T-helper 1 cell treated with Interleukin-12 subunit alpha and Interleukin-12 subunit beta and Interleukin-4 antibody, amounts not matched to agents 30 μg/mL and 1 μg/mL, for 36 hours (primary cell): Measurements from ENCODE around the gene MYRF.

Source experiments
- H3K27ac Mint-ChIP-seq: one replicate; pipeline ENCODE4 v1.8.0; 2021; ENCODE audit warnings: mild to moderate bottlenecking, mixed read lengths
- H3K27me3 Mint-ChIP-seq: one replicate; pipeline ENCODE4 v1.8.0; 2021; ENCODE audit warnings: low read depth, mixed read lengths
- H3K36me3 Mint-ChIP-seq: one replicate; pipeline ENCODE4 v1.8.0; 2021; ENCODE audit warnings: low read depth, mixed read lengths
- H3K4me1 Mint-ChIP-seq: one replicate; pipeline ENCODE4 v1.8.0; 2021; ENCODE audit warnings: low read depth, mixed read lengths
- H3K4me3 Mint-ChIP-seq: one replicate; pipeline ENCODE4 v1.8.0; 2021; ENCODE audit warnings: mild to moderate bottlenecking, moderate library complexity, mixed read lengths
- H3K9me3 Mint-ChIP-seq: one replicate; pipeline ENCODE4 v1.8.0; 2021; ENCODE audit warnings: mixed read lengths

Gene MYRF

DNA sequence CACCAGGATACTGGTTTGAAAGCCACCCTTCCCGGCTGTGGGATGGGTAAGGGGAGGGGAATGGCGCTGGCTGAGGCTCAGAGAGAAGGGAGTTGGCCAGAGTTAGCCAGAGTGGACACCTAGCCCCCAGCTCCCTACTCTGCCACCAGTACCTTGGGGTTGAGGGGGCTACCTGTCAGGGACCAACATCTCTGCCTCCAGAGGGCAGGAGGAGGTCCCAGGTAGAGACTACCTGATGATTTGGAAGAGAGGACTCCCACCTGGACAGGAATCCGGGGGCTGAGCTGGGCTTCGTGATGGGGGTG lies 3.7 kb downstream of the MYRF start:
- Mint-ChIP-seq H3K27me3 (peaks cover 29% of the 10 kb centered on the region), H3K9me3 (no peaks in the 10 kb centered on the region), H3K27ac (no peak overlapping the region), H3K4me3 (no peak overlapping the region), H3K4me1 (peaks cover 12% of the 10 kb centered on the region), H3K36me3 (peaks cover 2% of the 10 kb centered on the region)

DNA sequence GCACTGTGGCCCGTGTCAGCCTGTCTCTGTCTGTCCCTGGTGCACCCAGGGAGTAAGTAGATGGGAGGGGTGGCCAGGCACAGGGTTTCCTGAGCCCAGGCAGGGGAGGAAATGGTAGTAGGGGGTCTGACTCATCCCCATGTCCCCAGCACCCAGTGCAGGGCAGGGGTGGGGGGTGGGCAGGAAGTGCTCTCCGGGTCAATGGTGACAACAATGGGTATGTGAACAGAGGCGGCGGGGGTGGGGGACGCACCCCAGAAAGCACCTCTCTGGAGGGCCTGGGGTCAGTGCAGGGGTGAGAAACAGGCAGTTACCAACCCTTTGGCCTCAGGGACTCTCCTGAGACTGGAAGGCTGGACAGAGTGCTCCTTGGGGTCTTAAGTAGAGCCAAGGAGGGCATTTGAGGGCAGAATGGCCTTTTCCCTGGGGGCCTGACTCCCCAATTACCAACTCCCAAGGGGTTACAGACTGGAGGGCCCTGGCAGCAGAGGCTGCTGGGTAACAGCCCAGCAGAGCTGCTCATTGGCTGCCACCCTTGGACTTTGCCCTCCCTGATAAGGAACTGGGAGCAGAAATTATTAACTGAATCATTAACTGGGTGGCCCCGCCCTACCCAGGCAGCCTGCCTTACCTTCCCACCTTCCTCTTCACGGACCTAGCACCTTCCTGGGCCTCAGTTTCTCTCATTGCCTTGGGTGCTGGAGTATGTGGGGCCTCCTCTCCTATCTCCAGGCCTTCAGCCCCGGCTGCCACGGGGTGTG lies 4.2 kb downstream of the MYRF start:
- Mint-ChIP-seq H3K27me3 (peaks cover 24% of the 10 kb centered on the region), H3K9me3 (no peaks in the 10 kb centered on the region), H3K4me3 (no peak overlapping the region), H3K27ac (no peak overlapping the region), H3K36me3 (peaks cover 2% of the 10 kb centered on the region), H3K4me1 (peaks cover 12% of the 10 kb centered on the region)

DNA sequence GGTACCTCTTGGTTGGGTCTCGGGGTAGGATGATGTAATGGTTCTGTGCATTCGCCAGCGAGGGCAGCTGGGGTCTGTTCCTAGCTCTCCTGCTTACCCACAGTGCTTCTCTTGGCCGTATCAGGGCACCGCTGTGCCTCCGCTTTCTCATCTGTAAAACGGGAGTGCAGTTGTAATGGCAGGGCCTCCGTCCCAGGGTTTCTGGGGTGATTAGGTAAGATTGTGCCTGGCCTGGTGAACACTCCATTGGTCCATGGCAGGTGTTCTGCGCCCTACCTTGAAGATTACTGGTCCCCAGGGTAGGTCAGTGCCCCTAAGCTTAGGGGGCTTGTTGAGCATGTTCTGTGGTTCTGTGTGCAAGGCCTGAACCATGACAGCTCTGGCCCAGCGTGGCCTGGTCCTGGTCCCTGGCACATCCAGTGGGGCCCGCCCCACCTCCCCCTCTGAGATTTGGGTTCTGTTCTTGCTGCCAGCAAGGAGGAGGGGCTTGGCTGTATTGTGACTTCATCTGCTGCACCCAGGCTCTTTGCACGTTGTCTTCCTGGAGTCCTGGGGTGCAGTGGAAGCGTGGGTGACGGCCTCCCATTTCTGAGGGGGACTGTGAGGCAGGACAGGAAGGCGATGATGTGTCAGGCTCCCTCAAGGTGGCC lies 4.9 kb downstream of the MYRF start:
- no peak overlapping the region for H3K4me3 Mint-ChIP-seq
- H3K9me3 Mint-ChIP-seq, result no peaks in the 10 kb centered on the region
- peaks cover 2% of the 10 kb centered on the region for H3K36me3 Mint-ChIP-seq
- H3K27ac Mint-ChIP-seq, result no peak overlapping the region
- H3K4me1 Mint-ChIP-seq, result peaks cover 10% of the 10 kb centered on the region
- peaks cover 18% of the 10 kb centered on the region for H3K27me3 Mint-ChIP-seq

DNA sequence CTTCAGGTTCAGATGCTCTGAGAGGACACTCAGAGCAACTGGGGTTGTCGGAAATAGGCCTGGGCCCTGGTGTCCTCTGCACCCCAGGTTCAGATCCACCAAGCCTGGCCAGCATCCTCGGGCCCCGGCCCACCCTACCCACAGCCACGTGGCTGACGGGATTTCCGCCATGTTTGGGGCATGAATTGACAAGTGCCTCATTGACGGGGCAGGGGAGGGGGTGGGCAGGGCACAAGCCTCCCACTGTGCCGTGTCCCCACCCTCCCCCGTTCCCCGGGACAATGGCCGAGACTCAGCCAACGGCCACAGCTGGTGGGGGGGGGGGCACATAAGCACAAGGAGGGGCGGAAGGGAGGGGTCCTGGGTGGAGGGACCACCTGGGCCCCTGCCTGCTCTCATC lies 8.5 kb downstream of the MYRF start:
- no peak overlapping the region for H3K27ac Mint-ChIP-seq
- peaks cover 6% of the 10 kb centered on the region for H3K4me1 Mint-ChIP-seq
- H3K4me3 Mint-ChIP-seq, result no peak overlapping the region
- H3K27me3 Mint-ChIP-seq, result peaks cover 4% of the 10 kb centered on the region
- H3K9me3 Mint-ChIP-seq, result no peaks in the 10 kb centered on the region
- no peaks in the 10 kb centered on the region for H3K36me3 Mint-ChIP-seq

- Mint-ChIP-seq H3K4me1 (no peaks in the 10 kb centered on the region), H3K9me3 (no peaks in the 10 kb centered on the region), H3K27ac (no peak overlapping the region), H3K4me3 (no peak overlapping the region), H3K36me3 (no peaks in the 10 kb centered on the region), H3K27me3 (peaks cover 4% of the 10 kb centered on the region)
Measured at GRCh38 chr11:61761440-61762222, 9.2 kb downstream of the MYRF start.

- Mint-ChIP-seq H3K4me1 (no peaks in the 10 kb centered on the region), H3K4me3 (no peak overlapping the region), H3K36me3 (no peaks in the 10 kb centered on the region), H3K27me3 (peaks cover 4% of the 10 kb centered on the region), H3K9me3 (no peaks in the 10 kb centered on the region), H3K27ac (no peak overlapping the region)
Measured at GRCh38 chr11:61762223-61762615, 9.8 kb downstream of the MYRF start.

GRCh38 chr11:61762798-61763197 lies 10.4 kb downstream of the MYRF start:
- Mint-ChIP-seq H3K36me3 (no peaks in the 10 kb centered on the region), H3K27me3 (peaks cover 4% of the 10 kb centered on the region), H3K4me1 (no peaks in the 10 kb centered on the region), H3K27ac (no peak overlapping the region), H3K9me3 (no peaks in the 10 kb centered on the region), H3K4me3 (no peak overlapping the region)

DNA sequence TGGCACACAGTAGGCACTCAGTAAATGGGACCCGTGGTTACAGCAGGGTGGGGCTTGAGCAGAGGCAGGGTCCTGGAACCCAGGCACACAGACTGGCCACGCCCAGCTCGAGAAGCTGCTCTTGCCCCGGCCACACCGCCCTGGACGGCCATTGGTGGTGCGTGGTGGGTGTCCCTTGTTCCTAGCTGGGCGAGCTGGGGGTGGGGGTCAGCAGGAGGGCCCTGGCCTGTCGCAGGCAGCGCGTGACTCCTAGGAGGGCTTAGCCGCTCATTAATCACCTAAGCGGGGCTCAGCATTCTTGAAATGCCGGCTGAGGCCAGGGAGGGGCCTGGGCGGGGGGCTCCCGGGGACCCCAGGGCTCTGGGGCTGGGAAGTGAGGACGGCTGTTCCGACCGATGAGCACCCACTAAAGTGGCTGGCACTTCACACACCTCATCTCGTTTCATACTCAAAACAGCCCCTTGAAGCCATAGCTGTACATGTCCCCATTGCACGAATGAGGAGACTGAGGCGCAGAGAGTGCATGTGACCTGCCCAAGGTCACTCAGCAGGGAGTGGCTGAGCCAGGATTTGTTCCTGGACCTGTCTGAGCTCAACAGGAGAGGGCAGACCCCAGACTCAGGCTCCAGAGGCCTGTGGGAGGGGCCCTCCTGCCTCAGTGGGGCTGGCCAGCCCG lies 11.6 kb downstream of the MYRF start:
- Mint-ChIP-seq H3K4me3 (no peak overlapping the region), H3K36me3 (no peaks in the 10 kb centered on the region), H3K9me3 (no peaks in the 10 kb centered on the region), H3K27me3 (no peaks in the 10 kb centered on the region), H3K27ac (no peak overlapping the region), H3K4me1 (no peaks in the 10 kb centered on the region)

GRCh38 chr11:61764606-61765260 lies 12.3 kb downstream of the MYRF start:
- Mint-ChIP-seq H3K4me1 (no peaks in the 10 kb centered on the region), H3K4me3 (no peak overlapping the region), H3K27ac (no peak overlapping the region), H3K27me3 (no peaks in the 10 kb centered on the region), H3K36me3 (no peaks in the 10 kb centered on the region), H3K9me3 (no peaks in the 10 kb centered on the region)

DNA sequence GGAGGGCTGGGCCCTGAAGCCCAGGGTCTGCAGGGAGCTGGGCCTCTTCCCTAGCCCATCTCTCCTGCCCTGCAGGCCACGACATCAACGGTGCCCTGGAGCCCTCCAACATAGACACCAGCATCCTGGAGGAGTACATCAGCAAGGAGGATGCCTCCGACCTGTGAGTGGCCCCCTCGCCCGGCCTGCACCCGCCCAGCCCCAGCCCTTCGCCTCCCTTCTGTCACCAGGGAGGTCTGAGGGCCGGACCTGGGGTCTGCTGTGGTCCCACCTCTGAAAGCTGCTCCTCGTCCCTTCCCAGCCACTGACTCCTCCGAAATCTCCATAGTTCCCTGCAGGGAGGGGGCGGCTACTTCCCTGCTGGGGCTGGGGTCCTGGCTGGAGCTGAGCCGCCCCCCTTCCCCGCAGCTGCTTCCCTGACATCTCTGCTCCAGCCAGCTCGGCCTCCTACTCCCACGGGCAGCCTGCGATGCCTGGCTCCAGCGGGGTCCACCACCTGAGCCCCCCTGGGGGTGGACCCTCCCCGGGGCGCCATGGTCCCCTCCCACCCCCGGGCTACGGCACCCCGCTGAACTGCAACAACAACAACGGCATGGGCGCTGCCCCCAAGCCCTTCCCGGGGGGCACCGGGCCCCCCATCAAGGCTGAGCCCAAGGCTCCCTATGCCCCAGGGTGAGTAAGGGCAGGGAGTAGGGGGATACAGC lies 13.3 kb downstream of the MYRF start:
- Mint-ChIP-seq H3K27me3 (no peaks in the 10 kb centered on the region), H3K4me3 (no peak overlapping the region), H3K27ac (no peak overlapping the region), H3K4me1 (no peaks in the 10 kb centered on the region), H3K9me3 (no peaks in the 10 kb centered on the region), H3K36me3 (no peaks in the 10 kb centered on the region)

DNA sequence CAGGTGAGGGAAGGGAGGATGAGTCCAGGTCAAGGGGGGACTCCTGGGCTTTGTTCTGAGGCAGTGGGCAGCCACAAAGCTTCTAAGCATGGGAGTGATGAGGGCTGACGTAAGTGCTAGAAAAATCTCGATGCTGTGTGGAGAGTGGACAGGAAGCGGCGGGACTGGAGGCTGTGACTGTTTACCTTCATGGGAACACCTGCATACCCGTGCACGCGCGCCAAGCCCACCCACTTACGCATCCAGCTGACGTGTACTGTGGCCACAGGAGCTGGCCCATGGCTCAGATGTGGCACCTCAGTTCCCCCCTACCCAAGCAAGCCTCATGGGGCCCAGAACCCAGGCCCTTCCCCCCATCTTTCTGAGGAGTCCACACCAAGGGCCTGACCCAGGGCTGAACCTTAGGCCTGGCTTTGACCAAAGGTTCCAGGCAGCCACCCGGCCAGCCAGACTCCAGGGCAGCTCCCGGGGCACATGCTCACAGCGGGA lies 14.0 kb downstream of the MYRF start:
- H3K27me3 Mint-ChIP-seq, result no peaks in the 10 kb centered on the region
- no peak overlapping the region for H3K27ac Mint-ChIP-seq
- no peaks in the 10 kb centered on the region for H3K4me1 Mint-ChIP-seq
- no peaks in the 10 kb centered on the region for H3K36me3 Mint-ChIP-seq
- no peak overlapping the region for H3K4me3 Mint-ChIP-seq
- no peaks in the 10 kb centered on the region for H3K9me3 Mint-ChIP-seq

- no peaks in the 10 kb centered on the region for H3K36me3 Mint-ChIP-seq
- no peak overlapping the region for H3K4me3 Mint-ChIP-seq
- no peaks in the 10 kb centered on the region for H3K27me3 Mint-ChIP-seq
- no peaks in the 10 kb centered on the region for H3K4me1 Mint-ChIP-seq
- no peak overlapping the region for H3K27ac Mint-ChIP-seq
- H3K9me3 Mint-ChIP-seq, result no peaks in the 10 kb centered on the region
Measured at GRCh38 chr11:61768376-61769076, 16.1 kb downstream of the MYRF start.

- H3K4me1 Mint-ChIP-seq, result no peaks in the 10 kb centered on the region
- no peaks in the 10 kb centered on the region for H3K27me3 Mint-ChIP-seq
- H3K27ac Mint-ChIP-seq, result no peak overlapping the region
- no peak overlapping the region for H3K4me3 Mint-ChIP-seq
- no peaks in the 10 kb centered on the region for H3K36me3 Mint-ChIP-seq
- H3K9me3 Mint-ChIP-seq, result no peaks in the 10 kb centered on the region
Measured at GRCh38 chr11:61769169-61769920, 16.9 kb downstream of the MYRF start.
